GM19025 (cell line): ENCODE measurements around the gene HSD11B1.

Experiments used
- ATAC-seq: cut with Tn5 transposase; IDR thresholded peaks from one replicate; pipeline ENCODE4 v1.9.1; 2021; ENCODE audit warnings: mild to moderate bottlenecking, low read depth, moderate library complexity; ENCODE audit not compliant: unreplicated experiment

Gene HSD11B1

DNA sequence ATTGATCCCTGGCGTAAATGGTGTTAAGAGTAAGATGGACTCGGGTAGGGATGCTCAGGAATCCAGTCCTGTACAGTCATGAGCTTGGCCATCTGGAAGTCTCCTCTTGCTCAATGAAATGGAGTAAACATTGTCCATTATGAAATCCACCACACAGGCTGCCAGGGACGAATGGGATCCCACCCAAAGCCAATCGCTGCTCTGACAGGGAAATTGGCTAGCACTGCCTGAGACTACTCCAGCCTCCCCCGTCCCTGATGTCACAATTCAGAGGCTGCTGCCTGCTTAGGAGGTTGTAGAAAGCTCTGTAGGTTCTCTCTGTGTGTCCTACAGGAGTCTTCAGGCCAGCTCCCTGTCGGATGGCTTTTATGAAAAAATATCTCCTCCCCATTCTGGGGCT lies at the start of gene HSD11B1:
HSD11B1 (plus strand) TSS at position 263 of the 400 bp plus-strand sequence; CDS start at position 360, 97 bp downstream.
- ATAC-seq: no peak

DNA sequence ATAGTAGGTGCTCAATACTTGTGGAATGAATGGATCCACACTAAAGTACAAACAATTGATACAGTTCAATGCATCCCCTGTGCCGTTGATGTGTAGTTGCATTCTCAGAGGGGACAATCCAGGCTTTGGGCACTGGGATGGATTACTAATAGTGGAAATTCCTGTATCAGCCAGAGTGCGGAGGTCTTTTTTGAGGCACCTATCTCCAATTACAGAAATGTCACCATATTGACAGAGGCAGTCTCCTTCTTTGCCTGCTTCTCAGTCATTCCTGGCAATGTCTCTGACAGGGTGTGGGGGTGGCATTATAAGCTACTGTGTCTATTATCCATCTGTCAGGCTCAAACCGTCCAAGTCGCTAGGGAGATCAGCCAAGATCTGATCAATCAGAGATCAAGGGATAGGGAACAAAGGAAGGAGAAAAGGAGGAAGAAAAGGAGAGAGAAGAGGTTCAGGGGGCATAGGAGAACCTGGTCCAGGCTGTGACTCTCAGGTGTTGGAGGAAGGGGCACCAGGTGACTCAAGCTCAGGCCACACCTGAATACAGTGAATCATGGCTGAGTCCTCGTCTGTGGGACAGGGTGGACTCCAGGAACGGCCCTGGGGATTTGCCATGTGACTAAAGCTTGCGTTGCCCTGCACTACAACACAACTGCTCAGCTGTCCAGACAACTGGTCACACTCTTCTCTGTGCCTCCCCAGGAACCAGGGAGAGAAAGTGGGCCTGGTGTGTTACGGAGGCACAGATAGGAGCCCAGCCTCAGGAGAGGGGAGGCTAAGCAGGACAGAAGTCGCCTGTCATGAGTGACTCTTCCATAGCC lies 49.0 kb upstream of the HSD11B1 start:
- ATAC-seq: no peak

DNA sequence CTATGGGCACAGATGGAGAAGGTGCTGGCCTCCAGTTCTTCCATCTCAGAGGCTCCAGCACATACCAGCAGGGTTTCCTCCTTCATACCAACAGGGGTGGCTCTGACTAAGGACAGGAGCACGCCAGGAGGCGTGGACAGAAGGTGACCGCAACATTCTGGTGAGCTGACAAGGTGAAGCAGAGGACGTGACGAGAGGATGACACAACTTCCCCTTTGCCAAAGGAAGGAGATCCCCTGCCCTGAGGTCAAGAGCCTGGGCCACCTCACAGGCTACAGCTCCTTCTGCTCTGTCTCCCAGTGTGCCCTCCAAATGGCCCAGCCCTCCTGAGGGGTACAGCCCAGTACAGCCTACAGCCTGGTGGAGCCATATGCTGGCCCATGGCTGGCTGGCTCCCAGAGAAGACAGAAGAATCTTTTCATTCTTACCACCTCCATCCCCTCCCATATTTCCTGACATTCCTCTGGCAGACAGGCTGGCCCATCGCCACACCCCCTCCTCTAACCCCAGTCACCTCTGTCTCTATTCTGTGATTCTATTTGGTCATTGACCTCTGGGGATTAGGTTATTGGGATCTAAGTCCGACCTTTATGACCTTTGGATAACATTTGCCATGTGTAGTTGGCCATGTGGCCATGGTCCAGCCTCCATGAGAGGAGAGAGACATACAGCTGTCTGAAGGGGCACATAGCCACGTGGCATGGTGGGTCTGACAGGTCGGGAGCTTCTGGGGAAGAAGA lies 47.3 kb upstream of the HSD11B1 start:
- ATAC-seq: peak; percentile 61

DNA sequence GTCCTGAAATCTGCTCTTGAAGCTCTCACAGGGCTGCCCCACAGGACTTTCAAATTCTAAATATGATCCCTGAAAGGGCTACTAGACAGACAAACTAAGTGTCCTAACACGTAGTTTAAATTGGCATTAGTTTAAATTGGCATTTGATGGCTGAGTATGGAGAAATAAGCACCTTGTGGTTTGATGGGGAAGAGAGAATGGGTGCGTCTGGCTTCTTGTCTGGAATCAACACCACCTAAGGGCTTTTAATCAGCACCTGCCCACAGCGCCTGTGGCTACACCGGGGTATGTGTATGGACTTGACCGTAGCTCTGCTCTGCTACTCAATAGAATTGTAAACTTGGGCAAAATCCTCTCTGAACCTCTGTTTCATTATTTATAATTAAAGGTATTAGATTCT lies 46.7 kb upstream of the HSD11B1 start:
- ATAC-seq: no peak

DNA sequence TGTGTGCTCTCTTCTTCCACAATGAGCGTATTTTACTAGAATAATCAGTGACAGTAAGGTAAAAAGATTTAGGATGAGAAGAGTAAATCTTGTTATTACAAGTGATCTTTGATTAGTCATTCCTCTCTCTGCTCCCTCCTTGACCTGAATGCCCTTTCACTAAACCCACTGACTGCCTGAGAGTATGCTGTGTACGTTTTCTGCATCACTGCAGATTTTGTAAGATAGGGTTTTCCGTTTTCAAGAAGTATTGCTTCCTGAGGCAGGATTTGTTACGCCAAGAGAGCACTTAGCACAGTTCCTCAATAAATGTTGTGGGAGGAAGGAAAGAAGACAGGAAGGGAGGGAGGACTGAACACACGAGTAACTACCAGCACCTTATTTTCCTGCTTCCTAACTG lies 44.7 kb upstream of the HSD11B1 start:
- peak; percentile 62 for ATAC-seq

DNA sequence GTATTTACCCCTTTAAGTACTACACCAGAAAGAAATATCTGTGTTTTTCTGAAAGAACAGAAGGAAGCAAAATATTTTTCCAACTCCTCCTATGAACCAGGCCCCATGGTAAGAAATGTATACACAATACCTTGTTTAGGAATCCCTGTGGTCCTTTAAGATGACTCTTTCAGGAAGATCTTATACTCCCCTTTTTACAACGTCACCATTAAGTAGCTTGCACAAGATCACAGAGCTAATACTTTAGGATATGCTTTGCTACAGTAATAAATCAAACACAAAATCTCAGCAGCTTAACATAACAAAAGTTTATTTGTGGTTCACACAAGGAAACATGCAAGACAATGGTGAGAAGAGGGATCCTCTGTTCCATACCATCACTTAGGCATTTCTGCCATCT lies 43.6 kb upstream of the HSD11B1 start:
- ATAC-seq: no peak

DNA sequence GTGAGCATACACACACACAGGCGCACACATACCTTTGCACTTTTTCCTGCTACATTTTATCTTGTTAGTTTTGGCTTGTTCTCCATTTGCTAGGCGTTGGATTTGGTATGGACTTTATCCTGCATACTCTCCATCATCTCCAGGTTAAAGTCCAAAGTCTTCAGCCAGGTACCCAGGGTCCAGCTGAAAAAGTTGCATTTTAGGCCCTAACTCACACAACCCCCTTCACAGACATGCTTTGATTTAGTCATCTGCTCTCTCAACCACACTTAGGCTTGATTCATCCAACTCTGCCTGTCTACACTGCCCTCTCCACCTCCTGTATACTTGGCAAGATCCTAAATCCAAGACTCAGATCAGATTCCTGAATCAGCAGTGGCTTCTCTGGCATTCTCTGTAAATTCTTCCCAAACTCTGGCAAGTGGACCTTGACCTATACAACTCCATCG lies 41.7 kb upstream of the HSD11B1 start:
- ATAC-seq: no peak

DNA sequence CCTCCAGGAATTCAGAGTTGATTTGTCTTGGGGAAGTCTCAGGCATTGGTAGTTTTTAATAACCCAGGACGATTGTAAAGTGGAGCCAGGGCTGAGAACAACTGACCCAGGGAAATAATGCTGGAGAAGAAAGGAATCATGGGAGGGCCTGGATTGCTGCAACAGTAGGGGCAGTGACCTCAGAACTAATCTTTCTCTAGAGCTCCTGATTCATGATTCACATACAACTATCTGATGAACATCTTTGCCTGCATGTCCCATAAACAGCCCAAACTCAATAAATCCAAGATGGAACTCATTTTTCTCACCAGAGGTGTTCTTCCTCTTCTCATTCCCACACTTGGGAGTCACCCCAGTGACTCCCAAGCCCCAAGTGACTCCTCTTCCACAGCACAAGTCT lies 37.5 kb upstream of the HSD11B1 start:
- ATAC-seq: no peak

DNA sequence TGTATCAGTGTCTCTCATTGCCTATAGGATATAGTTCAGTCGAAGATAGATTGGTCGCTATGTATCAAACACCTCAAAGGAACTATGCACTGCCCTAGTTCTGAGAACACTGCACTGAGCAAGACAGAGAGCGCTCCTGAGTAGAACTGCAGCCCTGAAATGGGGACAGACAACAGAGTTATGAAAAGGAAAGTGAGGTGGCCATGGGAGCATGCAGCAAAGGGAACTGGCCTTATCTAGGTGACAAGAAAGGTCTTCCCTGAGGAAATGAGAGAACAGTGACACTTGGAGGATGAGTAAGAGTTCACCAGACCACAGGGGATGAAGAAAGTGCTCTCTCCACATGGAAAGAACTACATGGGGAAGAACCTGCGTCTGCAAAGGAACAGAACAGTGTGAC lies 36.9 kb upstream of the HSD11B1 start:
- no peak for ATAC-seq

DNA sequence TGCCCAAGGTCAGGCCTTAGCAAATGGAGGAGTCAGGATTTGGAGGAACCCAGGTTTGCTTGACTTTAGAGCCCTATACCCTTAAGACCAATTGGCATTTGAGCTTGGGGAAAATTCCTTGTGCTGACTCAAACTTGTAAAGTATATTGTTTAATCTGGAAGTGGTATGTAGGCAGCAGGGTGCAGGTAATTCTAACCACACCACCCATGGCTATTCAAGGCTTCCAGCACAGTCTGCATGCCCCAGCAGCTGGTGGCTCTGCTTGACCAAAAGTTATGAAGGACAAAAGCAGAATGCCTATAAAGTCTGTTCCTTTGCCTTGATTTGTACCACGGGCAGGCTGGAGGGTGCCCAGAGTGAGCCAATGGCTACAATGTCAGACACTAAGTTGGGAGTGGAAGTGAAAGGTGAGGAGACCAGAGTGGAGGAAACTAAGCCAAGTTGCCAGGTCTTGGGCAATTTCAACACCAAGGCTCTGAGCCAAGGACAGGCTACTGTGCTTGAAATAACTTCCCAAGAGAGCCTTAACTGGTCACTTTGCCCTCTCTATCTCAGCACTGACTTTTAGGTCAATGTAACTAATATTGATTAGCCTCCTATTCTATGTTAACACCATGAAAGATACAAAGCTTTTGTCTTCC lies 34.1 kb upstream of the HSD11B1 start:
- no peak for ATAC-seq

DNA sequence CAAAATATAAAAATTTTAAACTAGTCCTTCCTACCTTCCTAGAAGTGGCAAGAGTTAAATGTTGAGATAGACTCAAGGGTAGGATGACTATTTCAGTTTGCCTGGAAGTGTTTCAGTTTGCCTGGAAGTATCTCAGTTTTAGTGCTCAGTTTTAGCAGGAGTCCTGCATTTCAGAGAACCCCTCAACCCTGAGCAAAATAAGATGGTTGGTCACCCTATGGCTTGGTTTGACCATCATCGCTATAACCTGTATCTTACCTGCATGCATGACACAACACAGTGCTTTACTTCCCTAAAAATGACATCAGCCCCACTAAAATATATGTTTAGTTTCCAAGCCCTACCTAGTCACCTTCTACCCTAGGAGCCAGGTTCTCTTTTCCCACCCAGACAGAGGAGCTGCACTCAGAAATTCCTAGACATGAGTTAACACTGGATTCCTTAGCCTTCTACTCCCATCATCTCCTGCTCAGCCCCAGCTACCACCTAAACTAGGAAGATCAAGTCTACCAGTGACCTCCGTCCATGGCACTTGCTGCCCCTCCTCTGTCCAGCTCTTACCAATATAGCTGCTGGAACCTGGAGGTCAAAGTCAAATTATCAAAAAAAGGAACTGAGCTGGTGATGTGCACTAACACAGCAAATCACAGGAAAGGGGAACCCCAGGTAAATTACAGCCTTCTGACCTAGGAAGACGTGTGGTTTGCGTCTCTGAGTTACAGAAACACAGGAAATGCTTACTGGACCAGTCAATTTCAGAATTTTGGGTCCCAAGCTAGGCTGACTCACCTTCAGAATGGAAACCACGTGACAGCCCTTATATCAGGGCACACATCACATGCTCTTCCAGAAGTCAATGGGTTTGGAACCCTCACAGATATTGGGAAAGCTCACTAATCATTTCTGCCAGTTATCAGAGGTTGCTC lies 31.7 kb upstream of the HSD11B1 start:
- ATAC-seq: peak; percentile 91

DNA sequence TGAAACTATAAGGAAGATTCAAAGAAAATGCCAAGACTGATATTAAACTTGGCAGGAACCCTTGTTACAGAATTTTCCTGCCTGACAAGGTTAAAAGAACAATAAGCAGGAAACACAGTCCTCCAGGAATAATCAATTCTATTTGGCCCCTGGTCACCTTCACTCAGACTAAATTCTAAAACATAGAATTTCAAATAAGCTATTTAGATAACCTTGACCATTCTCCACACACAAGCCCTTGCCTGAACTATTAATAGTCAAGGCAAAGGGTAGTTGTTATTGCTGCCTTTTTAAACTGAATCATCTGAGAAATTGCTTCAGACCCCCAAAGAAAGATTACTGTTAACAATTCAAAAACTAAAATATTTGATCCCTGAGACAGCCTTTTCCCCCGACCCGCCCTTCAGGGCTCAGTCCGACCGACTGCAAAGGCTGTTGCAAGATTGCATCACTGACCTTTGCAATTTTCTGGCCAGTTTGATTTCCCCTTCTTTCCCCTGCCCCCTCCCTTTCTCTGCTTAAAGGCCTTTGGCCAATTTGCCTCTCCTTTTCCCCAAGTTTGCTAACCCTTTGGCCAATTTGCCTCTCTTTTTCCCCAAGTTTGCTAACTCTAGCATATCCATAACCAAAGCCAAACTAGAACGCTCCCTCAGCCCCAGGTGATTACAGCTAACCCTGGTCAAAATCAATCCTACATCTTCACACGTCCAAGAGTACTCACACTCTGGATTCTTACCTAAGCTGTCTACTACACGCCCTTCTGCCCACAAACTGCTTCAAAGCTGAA lies 30.8 kb upstream of the HSD11B1 start:
- no peak for ATAC-seq

DNA sequence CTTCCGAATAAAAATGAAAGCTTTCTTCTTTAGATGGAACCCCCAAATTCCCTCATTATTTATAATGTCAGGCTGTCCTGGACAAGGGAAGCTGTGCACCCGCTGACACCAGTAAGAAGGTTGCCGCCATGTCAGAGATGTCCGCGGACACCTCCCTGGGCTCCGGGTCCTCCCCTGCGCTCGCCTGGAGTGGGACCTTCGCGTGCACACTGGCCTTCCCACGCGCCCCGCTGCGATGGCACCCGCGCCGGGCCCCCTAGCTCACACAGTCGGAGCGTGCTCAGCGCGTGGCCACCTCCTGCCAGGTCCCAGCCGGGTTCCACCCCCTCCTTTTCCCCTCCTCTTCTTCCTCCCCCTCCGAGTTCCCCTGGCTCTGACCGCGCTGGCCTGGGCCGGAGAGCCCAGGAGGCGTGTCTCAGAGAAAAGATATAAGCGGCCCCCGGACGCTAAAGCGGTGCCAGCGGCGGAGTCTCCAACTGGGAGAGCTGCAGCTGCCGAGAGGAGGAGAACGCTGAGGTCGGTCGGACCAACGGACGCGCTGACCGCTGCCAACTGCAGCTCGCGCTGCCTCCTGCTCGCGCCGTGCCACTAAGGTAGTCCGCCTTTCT lies 29.6 kb upstream of the HSD11B1 start, which contains the start of gene G0S2:
G0S2 (plus strand) TSS at position 456 of the 608 bp plus-strand sequence. CDS start 273 bp downstream, outside the sequence.
- no peak for ATAC-seq

DNA sequence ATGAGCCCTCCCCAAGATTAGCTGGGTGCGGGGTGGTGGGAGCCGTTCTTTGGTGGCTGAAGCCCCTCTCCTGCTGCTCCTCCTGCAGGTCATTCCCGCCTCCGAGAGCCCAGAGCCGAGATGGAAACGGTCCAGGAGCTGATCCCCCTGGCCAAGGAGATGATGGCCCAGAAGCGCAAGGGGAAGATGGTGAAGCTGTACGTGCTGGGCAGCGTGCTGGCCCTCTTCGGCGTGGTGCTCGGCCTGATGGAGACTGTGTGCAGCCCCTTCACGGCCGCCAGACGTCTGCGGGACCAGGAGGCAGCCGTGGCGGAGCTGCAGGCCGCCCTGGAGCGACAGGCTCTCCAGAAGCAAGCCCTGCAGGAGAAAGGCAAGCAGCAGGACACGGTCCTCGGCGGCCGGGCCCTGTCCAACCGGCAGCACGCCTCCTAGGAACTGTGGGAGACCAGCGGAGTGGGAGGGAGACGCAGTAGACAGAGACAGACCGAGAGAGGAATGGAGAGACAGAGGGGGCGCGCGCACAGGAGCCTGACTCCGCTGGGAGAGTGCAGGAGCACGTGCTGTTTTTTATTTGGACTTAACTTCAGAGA lies 29.0 kb upstream of the HSD11B1 start:
- no peak for ATAC-seq

DNA sequence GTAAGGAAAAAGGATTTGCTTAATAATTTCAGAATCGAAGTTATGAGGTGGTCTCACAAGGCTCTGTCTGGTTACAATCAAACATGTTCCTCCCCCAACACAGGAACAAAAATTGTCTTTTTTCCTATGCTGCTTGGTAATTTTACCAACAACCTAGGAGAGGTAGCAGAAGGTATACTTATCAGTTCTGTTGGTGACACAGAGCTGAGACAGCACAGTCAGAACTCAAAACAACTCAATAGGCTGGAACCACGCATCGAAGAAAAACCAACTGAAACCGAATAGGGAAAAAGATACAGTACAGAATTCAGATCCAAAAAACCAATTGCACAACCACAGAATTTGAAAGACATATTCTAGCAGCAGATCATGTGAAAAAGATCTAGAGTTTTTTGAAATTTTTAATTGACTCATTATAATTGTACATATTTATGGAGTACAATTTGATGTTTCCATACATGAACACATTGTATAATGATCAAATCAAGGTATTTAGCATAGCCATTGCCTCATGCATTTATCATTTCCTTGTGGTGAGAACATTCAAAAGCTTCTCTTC lies 25.6 kb upstream of the HSD11B1 start:
- no peak for ATAC-seq

DNA sequence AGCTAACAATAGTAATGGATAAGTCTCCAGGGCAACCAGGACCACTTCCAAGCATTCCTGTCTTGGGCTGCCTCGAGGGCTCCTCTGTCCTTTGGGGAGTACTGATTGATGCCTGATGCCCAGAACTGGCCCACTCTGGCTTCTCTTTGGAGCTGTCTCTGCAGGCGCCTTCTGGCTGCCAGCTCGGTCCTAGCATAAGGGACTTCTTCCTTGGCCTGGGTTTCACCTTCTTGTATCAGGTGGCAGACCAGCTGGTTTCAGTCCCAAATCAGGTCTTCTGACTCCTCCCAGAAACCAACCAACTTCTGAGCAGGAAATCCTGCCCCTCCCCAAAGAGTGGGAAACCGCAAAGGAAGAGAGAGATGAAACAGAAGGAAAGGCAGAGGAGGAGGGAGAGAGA lies 18.8 kb upstream of the HSD11B1 start:
- ATAC-seq: peak; percentile 70

DNA sequence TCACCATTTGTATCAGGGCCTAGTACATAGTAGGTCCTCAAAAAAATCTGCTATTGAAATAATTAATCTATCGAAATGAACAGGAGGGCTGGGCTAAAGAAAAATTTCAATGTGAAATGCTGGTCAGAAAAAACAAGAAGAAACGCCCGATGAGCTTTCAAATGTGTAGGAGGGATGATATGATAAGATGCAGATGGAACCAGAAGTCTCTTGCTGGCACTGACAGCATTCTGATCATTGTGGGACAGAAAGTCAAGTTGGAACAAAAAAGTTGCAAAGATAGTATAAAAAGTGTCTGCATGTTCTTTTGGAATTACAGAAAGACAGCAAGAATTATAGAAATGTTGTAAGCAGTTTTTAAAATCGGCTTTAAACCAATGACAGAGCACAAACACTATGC lies 18.3 kb upstream of the HSD11B1 start:
- ATAC-seq: no peak

DNA sequence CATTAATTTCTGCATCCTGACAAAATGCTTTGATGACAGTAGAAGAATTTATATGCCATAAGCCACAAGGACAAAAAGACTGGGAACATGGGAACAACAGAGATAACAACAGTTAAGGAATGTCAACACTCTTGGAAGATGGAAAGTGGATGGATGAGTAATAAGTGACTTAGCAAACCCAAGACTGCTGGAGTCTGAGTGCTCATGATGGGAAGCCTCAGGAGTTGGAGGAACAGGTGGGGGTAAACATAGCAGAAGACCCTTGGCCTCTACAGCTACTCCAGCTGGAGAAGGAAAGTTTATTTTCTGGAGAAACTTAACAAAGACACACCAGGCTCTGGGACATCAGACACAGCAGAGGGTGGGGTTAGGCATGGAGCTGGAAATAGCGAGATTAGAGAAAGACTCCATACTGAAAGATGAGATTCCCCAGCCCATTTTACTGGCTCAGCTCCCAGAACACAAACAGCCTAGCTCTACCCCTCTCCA lies 15.9 kb upstream of the HSD11B1 start:
- no peak for ATAC-seq
